Measurements from ENCODE around the gene CERS3. TPM values are rescaled to one million over a fixed set of nuclear protein-coding genes. Genes with fewer than 3 reads are reported as not detected.

Gene CERS3
- total RNA-seq, 4 donors from 2014 or later = not detected

GRCh38 chr15:100430411-100430810, 98.3 kb downstream of the CERS3 start:
- Histone ChIP-seq H3K4me3 (no peak overlapping the region), H3K36me3 (no peaks in the 10 kb centered on the region), H3K4me1 (no peaks in the 10 kb centered on the region), H3K27ac (no peak overlapping the region), H3K27me3 (no peaks in the 10 kb centered on the region), H3K9me3 (peaks cover 0 to under 1% of the 10 kb centered on the region in 2 donors)
- TF ChIP-seq EP300 (IDR thresholded peaks at IDR 0.05; ENCODE audit: low read depth) = no peak
- no peak for TF ChIP-seq CTCF (IDR thresholded peaks at IDR 0.05)
- TF ChIP-seq POLR2AphosphoS5 (IDR thresholded peaks at IDR 0.05) = no peak
- no peak for TF ChIP-seq POLR2A (IDR thresholded peaks at IDR 0.05)
- DNase-seq = no peak
- WGBS, 2 donors (ENCODE audit: low coverage in 1 of 2) = 57 to 65% methylated on average over 1 of the region's 1 CpG
- in situ Hi-C loops (cut with MboI; ENCODE audit: low pct_ligation_motif_present in 1 of 4, low pct_unique_long_range_greater_than_20kb in 1 of 4, low sequenced_read_pairs in 3 of 4) = no loop called here
- intact Hi-C loops (cut with DNase I; ENCODE audit: low total_unique reads) = no loop called here

GRCh38 chr15:100429116-100429728, 99.5 kb downstream of the CERS3 start:
- H3K9me3 ChIP-seq = peaks cover 0 to 7% of the 10 kb centered on the region in 2 donors
- H3K4me1 ChIP-seq = no peaks in the 10 kb centered on the region
- no peak overlapping the region for H3K4me3 ChIP-seq
- no peak for DNase-seq
- no peaks in the 10 kb centered on the region for H3K36me3 ChIP-seq
- 68 to 83% methylated on average over 6 to 8 of the region's 8 CpGs for WGBS, 2 donors (ENCODE audit: low coverage in 1 of 2)
- no peak overlapping the region for H3K27ac ChIP-seq
- in situ Hi-C loops (cut with MboI; ENCODE audit: low pct_ligation_motif_present in 1 of 4, low pct_unique_long_range_greater_than_20kb in 1 of 4, low sequenced_read_pairs in 3 of 4) (no loop called here), intact Hi-C loops (cut with DNase I; ENCODE audit: low total_unique reads) (no loop called here)
- no peaks in the 10 kb centered on the region for H3K27me3 ChIP-seq
- TF ChIP-seq EP300 (IDR thresholded peaks at IDR 0.05; ENCODE audit: low read depth) (no peak), CTCF (IDR thresholded peaks at IDR 0.05) (no peak), POLR2AphosphoS5 (IDR thresholded peaks at IDR 0.05) (no peak), POLR2A (IDR thresholded peaks at IDR 0.05) (no peak)

GRCh38 chr15:100426937-100427336, 101.8 kb downstream of the CERS3 start:
- intact Hi-C loops (cut with DNase I; ENCODE audit: low total_unique reads) (no loop called here), in situ Hi-C loops (cut with MboI; ENCODE audit: low pct_ligation_motif_present in 1 of 4, low pct_unique_long_range_greater_than_20kb in 1 of 4, low sequenced_read_pairs in 3 of 4) (no loop called here)
- 88 to 100% methylated on average over 4 to 10 of the region's 10 CpGs for WGBS, 2 donors (ENCODE audit: low coverage in 1 of 2)
- Histone ChIP-seq H3K36me3 (no peaks in the 10 kb centered on the region), H3K9me3 (peaks cover 0 to 7% of the 10 kb centered on the region in 2 donors), H3K27ac (no peak overlapping the region), H3K4me1 (no peaks in the 10 kb centered on the region), H3K4me3 (no peak overlapping the region), H3K27me3 (no peaks in the 10 kb centered on the region)
- no peak for DNase-seq
- TF ChIP-seq EP300 (IDR thresholded peaks at IDR 0.05; ENCODE audit: low read depth) = no peak
- TF ChIP-seq CTCF (IDR thresholded peaks at IDR 0.05) = no peak
- no peak for TF ChIP-seq POLR2A (IDR thresholded peaks at IDR 0.05)
- TF ChIP-seq POLR2AphosphoS5 (IDR thresholded peaks at IDR 0.05) = no peak

- Histone ChIP-seq H3K36me3 (no peaks in the 10 kb centered on the region), H3K27me3 (no peaks in the 10 kb centered on the region), H3K27ac (no peak overlapping the region), H3K4me3 (no peak overlapping the region), H3K9me3 (no peaks in the 10 kb centered on the region), H3K4me1 (no peaks in the 10 kb centered on the region)
- no peak for DNase-seq
- intact Hi-C loops (cut with DNase I; ENCODE audit: low total_unique reads) = no loop called here
- 54 to 95% methylated on average over 1 of the region's 1 CpG for WGBS, 2 donors (ENCODE audit: low coverage in 1 of 2)
- in situ Hi-C loops (cut with MboI; ENCODE audit: low pct_ligation_motif_present in 1 of 4, low pct_unique_long_range_greater_than_20kb in 1 of 4, low sequenced_read_pairs in 3 of 4) = no loop called here
- no peak for TF ChIP-seq POLR2AphosphoS5 (IDR thresholded peaks at IDR 0.05)
- TF ChIP-seq EP300 (IDR thresholded peaks at IDR 0.05; ENCODE audit: low read depth) = no peak
- no peak for TF ChIP-seq POLR2A (IDR thresholded peaks at IDR 0.05)
- TF ChIP-seq CTCF (IDR thresholded peaks at IDR 0.05) = no peak
These were observed 123.6 kb downstream of the CERS3 start for GRCh38 chr15:100405179-100405578.
